K562 (cell line): ENCODE results near the gene MTOR. TPM values are rescaled to one million over a fixed set of nuclear protein-coding genes. Genes with fewer than 3 reads are reported as not detected.

ENCODE experiments used
- ATAC-seq: fragments of 200-7000 bp; cut with Tn5 transposase; 3 replicates; pipeline ENCODE4 v1.9.1; 2020; ENCODE audit warnings: moderate library complexity
- BruUV-seq: library from RNA; stranded (reverse); fragments of 400-500 nt; replicated peaks from 2 replicates; lab custom pipeline; 2021; lab: Mats Ljungman, UMichigan
- CTCF ChIA-PET: fragments of 300-600 bp; formaldehyde crosslinking; extraction: SDS; loops from one replicate; lab custom pipeline; 2021; ENCODE audit warnings: low intra/inter-chr PET ratio; lab: Yijun Ruan, JAX
- POLR2A ChIA-PET: fragments of 300-600, 350-650 bp; sonication (Branson Sonifier 250); formaldehyde crosslinking; extraction: SDS; loops from one replicate; lab custom pipeline; 2021; ENCODE audit warnings: antibody characterized with exemption, inconsistent platforms; lab: Yijun Ruan, JAX
- DNase-seq, 4 experiments: peaks; one replicate each; pipeline versions ENCODE4 v3.0.0 to v3.0.0-alpha.2; 2011 to 2018; ENCODE audit warnings: low spot score in 3 of 4, mixed read lengths in 3 of 4; ENCODE audit errors: extremely low read depth in 1 of 4
- FAIRE-seq: peaks from 2 replicates; lab custom pipeline; 2011; peaks lifted over from hg19 to GRCh38; lab: Jason Lieb, UNC
- H2AFZ ChIP-seq: 2 replicates; pipeline ENCODE4 v1.6.0; 2011; ENCODE audit warnings: low read depth, low read length, control low read depth, inconsistent platforms
- H3K27ac ChIP-seq: fragments of 200-600 bp; 3 replicates; pipeline ENCODE4 v1.8.0; 2011; ENCODE audit warnings: low read depth, mild to moderate bottlenecking, control low read depth, inconsistent platforms, low read length, moderate library complexity, mixed read lengths; ENCODE audit errors: extremely low read depth
- H3K27me3 ChIP-seq, 2 experiments: fragments of 300-600 bp in 1 of 2; 2 replicates in 1 of 2; 3 replicates in 1 of 2; pipeline versions ENCODE4 v1.6.0 to v1.8.0; 2011; ENCODE audit warnings: inconsistent platforms in 2 of 2, low read length in 2 of 2, mild to moderate bottlenecking in 1 of 2, mixed read lengths in 1 of 2, moderate library complexity in 1 of 2; ENCODE audit not compliant: control insufficient read depth in 2 of 2, insufficient read depth in 2 of 2
- H3K36me3 ChIP-seq: fragments of 300-600 bp; 3 replicates; pipeline ENCODE4 v1.8.0; 2011; ENCODE audit warnings: mild to moderate bottlenecking, low read length, inconsistent platforms; ENCODE audit not compliant: control insufficient read depth, insufficient read depth
- H3K4me1 ChIP-seq, 2 experiments: fragments of 200-600 bp in 1 of 2; replicated peaks in 1 of 2; 2 replicates in 1 of 2; 3 replicates in 1 of 2; pipeline versions ENCODE4 v1.5.1 to v1.8.0; 2011; ENCODE audit warnings: inconsistent platforms in 2 of 2, low read length in 2 of 2, mild to moderate bottlenecking in 1 of 2, mixed read lengths in 1 of 2, moderate library complexity in 1 of 2; ENCODE audit not compliant: control insufficient read depth in 2 of 2, insufficient read depth in 2 of 2
- H3K4me2 ChIP-seq: 2 replicates; pipeline ENCODE4 v1.6.1; 2011; ENCODE audit warnings: low read length, control low read depth, inconsistent platforms, mixed read lengths; ENCODE audit not compliant: insufficient read depth
- H3K4me3 ChIP-seq: fragments of 200-600 bp; sonication (generic), shearing (Covaris generic); 2 replicates; pipeline ENCODE4 v1.5.1; 2016; ENCODE audit warnings: control low read depth, inconsistent platforms
- H3K79me2 ChIP-seq: fragments of 200-600 bp; 3 replicates; pipeline ENCODE4 v1.8.0; 2011; ENCODE audit warnings: low read length, inconsistent platforms; ENCODE audit not compliant: control insufficient read depth, insufficient read depth
- H3K9ac ChIP-seq, 2 experiments: 2 replicates each; pipeline versions ENCODE4 v1.6.0 to v1.6.1; 2011; ENCODE audit warnings: low read depth in 2 of 2, low read length in 2 of 2, control low read depth in 1 of 2, inconsistent platforms in 1 of 2, mild to moderate bottlenecking in 1 of 2, mixed read lengths in 1 of 2; ENCODE audit not compliant: insufficient read depth in 1 of 2
- H3K9me1 ChIP-seq: one replicate; pipeline ENCODE4 v1.6.0; 2011; ENCODE audit warnings: inconsistent platforms, mild to moderate bottlenecking, low read length, moderate library complexity; ENCODE audit not compliant: control insufficient read depth, insufficient read depth
- H3K9me3 ChIP-seq: replicated peaks from 2 replicates; pipeline ENCODE4 v1.5.1; 2011; ENCODE audit warnings: low read depth, low read length, inconsistent platforms; ENCODE audit not compliant: control insufficient read depth, insufficient read depth
- H4K20me1 ChIP-seq: replicated peaks from 2 replicates; pipeline ENCODE4 v1.6.1; 2011; ENCODE audit warnings: low read length, inconsistent platforms, mixed read lengths; ENCODE audit not compliant: control insufficient read depth, insufficient read depth
- NR0B1 ChIP-seq: fragments of 450-650 bp; IDR thresholded peaks from one replicate; pipeline ENCODE4 v1.6.1; 2018; ENCODE audit warnings: mild to moderate bottlenecking, moderate library complexity; ENCODE audit not compliant: partially characterized antibody
- PHTF2 ChIP-seq: fragments of 250-450 bp; sonication (Bioruptor Pico); IDR thresholded peaks from 2 replicates; pipeline ENCODE4 v1.5.0; 2021; ENCODE audit warnings: mild to moderate bottlenecking
- STAT6 ChIP-seq: sonication (generic); formaldehyde crosslinking; IDR thresholded peaks from 2 replicates; pipeline ENCODE4 v1.8.1; 2023; ENCODE audit warnings: mild to moderate bottlenecking, missing genetic modification reagents
- WGBS: fragments of 100-300 bp; shearing (Covaris generic); methylation state at CpG from one replicate; pipeline ENCODE4 v1.1.6; 2016; ENCODE audit warnings: low coverage, mixed read lengths; ENCODE audit not compliant: insufficient coverage; ENCODE audit errors: missing lambda C conversion rate; 5-methylcytosine and 5-hydroxymethylcytosine counted together
- in situ Hi-C: fragments of 300-500 bp; cut with MboI; formaldehyde crosslinking; loops from 4 replicates; pipeline ENCODE4 v1.15.0; 2018; ENCODE audit warnings: inconsistent platforms, mixed read lengths
- intact Hi-C: fragments of 100-400 bp; cut with micrococcal nuclease; formaldehyde crosslinking; loops from 2 replicates; pipeline ENCODE4 v1.14.2; 2022
- polyA plus RNA-seq, 8 experiments: library from polyadenylated mRNA; depleted of rRNA in 4 of 8; stranded (reverse) in 5 of 8; unstranded in 3 of 8; fragments of >200 nt; fragmentation: Nextera tagmentation in 2 of 8; fragmentation: Illumina TruSeq in 1 of 8; extraction: Ambion mirVana in 2 of 8; extraction: Trizol in 1 of 8; gene quantifications; 2 replicates each; pipeline versions ENCODE4 v1.2.1 to v1.2.3, GENCODE V29; 2011 to 2014; ENCODE audit warnings: inconsistent platforms in 1 of 8, missing spikeins in 1 of 8
- total RNA-seq, 7 experiments: library from RNA; depleted of rRNA in 6 of 7; stranded (reverse); fragments of >200 nt in 6 of 7; fragmentation: Illumina TruSeq in 2 of 7; extraction: Trizol in 2 of 7; gene quantifications; 2 replicates each; pipeline versions ENCODE4 v1.2.1 to v1.2.3, GENCODE V29; 2011 to 2021; ENCODE audit warnings: low replicate concordance in 1 of 7

The MTOR gene
- total and polyA plus RNA-seq, 9 of the 15 experiments (the other 6 are each of a cell fraction or from before 2014, with no cell fraction given) = 11.4 to 71.4 (median 52.2) TPM

- intact Hi-C loops = no loop called here
- Histone ChIP-seq H3K9me1 (no peaks in the 10 kb centered on the region), H2AFZ (no peak overlapping the region), H3K9me3 (no peaks in the 10 kb centered on the region), H4K20me1 (0 out of 2 replicates have a peak, but pooled peaks cover 4% of the 10 kb centered on the region), H3K79me2 (no peaks in the 10 kb centered on the region), H3K4me1 (no peaks in the 10 kb centered on the region), H3K36me3 (peaks cover 25% of the 10 kb centered on the region; the same call in 2 of the 3 replicates), H3K27ac (no peak overlapping the region)
- DNase-seq (no peak), ATAC-seq (no peak)
- POLR2A ChIA-PET = interaction anchor here (0.5 to 1.6 kb wide), 2 partner anchors 9 to 23 kb away, joined by 3 to 6 read pairs; no protein-coding TSS in a partner anchor
- CTCF ChIA-PET = no interaction called here
- 72% methylated on average over 6 of the region's 6 CpGs for WGBS
- no peak for TF ChIP-seq PHTF2 (CRISPR knock-in tag)
- no peak for TF ChIP-seq NR0B1
- TF ChIP-seq STAT6 = no peak
- TF ChIP-seq, all 486 proteins: peak for 0
- FAIRE-seq = no peak
- no peak overlapping the region for H3K9ac ChIP-seq
- in situ Hi-C loops = no loop called here
- no peak overlapping the region for H3K4me3 ChIP-seq
- BruUV-seq = no TSS peak
- no peak overlapping the region for H3K4me2 ChIP-seq
- no peaks in the 10 kb centered on the region for H3K27me3 ChIP-seq
These were observed 31.5 kb upstream of the MTOR start for GRCh38 chr1:11293856-11294255.
